HUES48 (cell line): ENCODE data around the gene C9orf50.
"Not testable (repeated sequence)": the region's sequence is repeated elsewhere in the genome, so short reads cannot be mapped to it uniquely, and the experiment has no call there.

Source experiments
- H3K27ac ChIP-seq: one replicate; pipeline ENCODE4 v1.7.0; 2013; ENCODE audit warnings: low read depth, low read length, inconsistent platforms
- H3K27me3 ChIP-seq: 2 replicates; pipeline ENCODE4 v1.6.1; 2013; ENCODE audit warnings: mild to moderate bottlenecking, low read length; ENCODE audit not compliant: control insufficient read depth, insufficient read depth
- H3K36me3 ChIP-seq: 2 replicates; pipeline ENCODE4 v1.6.1; 2013; ENCODE audit warnings: low read length; ENCODE audit not compliant: control insufficient read depth, insufficient read depth
- H3K4me1 ChIP-seq: 2 replicates; pipeline ENCODE4 v1.6.1; 2013; ENCODE audit warnings: mild to moderate bottlenecking, low read length; ENCODE audit not compliant: control insufficient read depth, insufficient read depth
- H3K4me3 ChIP-seq: 2 replicates; pipeline ENCODE4 v1.5.1; 2013; ENCODE audit warnings: mild to moderate bottlenecking, low read depth, low read length
- H3K9ac ChIP-seq: 2 replicates; pipeline ENCODE4 v1.6.1; 2013; ENCODE audit warnings: mild to moderate bottlenecking, low read depth, low read length, moderate library complexity
- H3K9me3 ChIP-seq: 2 replicates; pipeline ENCODE4 v1.6.1; 2013; ENCODE audit warnings: low read length; ENCODE audit not compliant: control insufficient read depth, insufficient read depth

C9orf50 gene

GRCh38 chr9:129639034-129639630 lies 18.2 kb upstream of the C9orf50 start:
- Histone ChIP-seq H3K36me3 (peaks cover 51% of the 10 kb centered on the region), H3K9me3 (no peaks in the 10 kb centered on the region)

GRCh38 chr9:129637673-129638439 lies 17.0 kb upstream of the C9orf50 start:
- H3K27ac ChIP-seq, result no peak overlapping the region
- peaks cover 6% of the 10 kb centered on the region; the same call in 1 of the 2 replicates for H3K4me1 ChIP-seq
- H3K9me3 ChIP-seq, result no peaks in the 10 kb centered on the region
- no peak overlapping the region for H3K9ac ChIP-seq
- no peak overlapping the region for H3K4me3 ChIP-seq
- no peaks in the 10 kb centered on the region for H3K27me3 ChIP-seq
- peaks cover 63% of the 10 kb centered on the region for H3K36me3 ChIP-seq

More at GRCh38 chr9:129639034-129639630, 18.2 kb upstream of the C9orf50 start:
- Histone ChIP-seq H3K27ac (no peak overlapping the region), H3K27me3 (no peaks in the 10 kb centered on the region), H3K4me1 (peaks cover 6% of the 10 kb centered on the region; the same call in 1 of the 2 replicates), H3K4me3 (no peak overlapping the region), H3K9ac (no peak overlapping the region)

GRCh38 chr9:129637102-129637501 lies 16.2 kb upstream of the C9orf50 start:
- Histone ChIP-seq H3K9ac (no peak overlapping the region), H3K36me3 (peaks cover 69% of the 10 kb centered on the region)

GRCh38 chr9:129636343-129636742 lies 15.4 kb upstream of the C9orf50 start:
- H3K9me3 ChIP-seq, H3K4me3 ChIP-seq, H3K4me1 ChIP-seq, H3K27me3 ChIP-seq, H3K9ac ChIP-seq, H3K27ac ChIP-seq: not testable (repeated sequence)
- H3K36me3 ChIP-seq, result peaks cover 70% of the 10 kb centered on the region

More at GRCh38 chr9:129637102-129637501, 16.2 kb upstream of the C9orf50 start:
- Histone ChIP-seq H3K9me3 (no peaks in the 10 kb centered on the region), H3K27ac (no peak overlapping the region), H3K27me3 (no peaks in the 10 kb centered on the region), H3K4me1 (peaks cover 6% of the 10 kb centered on the region; the same call in 1 of the 2 replicates), H3K4me3 (no peak overlapping the region)

- Histone ChIP-seq H3K9me3 (no peaks in the 10 kb centered on the region), H3K36me3 (peaks cover 72% of the 10 kb centered on the region), H3K27me3 (no peaks in the 10 kb centered on the region), H3K9ac (no peak overlapping the region), H3K27ac (no peak overlapping the region), H3K4me3 (no peak overlapping the region), H3K4me1 (no peaks in the 10 kb centered on the region)
Observed at GRCh38 chr9:129635099-129636065, 14.5 kb upstream of the C9orf50 start.

GRCh38 chr9:129633848-129634247 lies 12.9 kb upstream of the C9orf50 start:
- no peaks in the 10 kb centered on the region for H3K9me3 ChIP-seq
- H3K36me3 ChIP-seq, result peaks cover 68% of the 10 kb centered on the region
- no peaks in the 10 kb centered on the region for H3K27me3 ChIP-seq
- no peak overlapping the region for H3K27ac ChIP-seq
- H3K4me1 ChIP-seq, result no peaks in the 10 kb centered on the region
- no peak overlapping the region for H3K4me3 ChIP-seq
- H3K9ac ChIP-seq, result no peak overlapping the region

GRCh38 chr9:129633207-129633606 lies 12.3 kb upstream of the C9orf50 start:
- Histone ChIP-seq H3K27ac (no peak overlapping the region), H3K27me3 (no peaks in the 10 kb centered on the region), H3K36me3 (peaks cover 68% of the 10 kb centered on the region), H3K4me1 (no peaks in the 10 kb centered on the region), H3K9ac (no peak overlapping the region), H3K4me3 (no peak overlapping the region), H3K9me3 (no peaks in the 10 kb centered on the region)

- Histone ChIP-seq H3K9me3 (no peaks in the 10 kb centered on the region), H3K4me1 (peaks cover 4% of the 10 kb centered on the region; the same call in 1 of the 2 replicates), H3K27me3 (no peaks in the 10 kb centered on the region), H3K27ac (no peak overlapping the region), H3K9ac (no peak overlapping the region), H3K4me3 (no peak overlapping the region), H3K36me3 (peaks cover 68% of the 10 kb centered on the region)
Observed at GRCh38 chr9:129632460-129632859, 11.6 kb upstream of the C9orf50 start.

- no peaks in the 10 kb centered on the region for H3K9me3 ChIP-seq
- H3K36me3 ChIP-seq, result peaks cover 60% of the 10 kb centered on the region
- no peak overlapping the region for H3K27ac ChIP-seq
- no peak overlapping the region for H3K4me3 ChIP-seq
- peaks cover 11% of the 10 kb centered on the region; the same call in 1 of the 2 replicates for H3K4me1 ChIP-seq
- H3K27me3 ChIP-seq, result no peaks in the 10 kb centered on the region
- H3K9ac ChIP-seq, result no peak overlapping the region
Observed at GRCh38 chr9:129631674-129632129, 10.8 kb upstream of the C9orf50 start.

GRCh38 chr9:129630967-129631673 lies 10.2 kb upstream of the C9orf50 start:
- Histone ChIP-seq H3K9ac (no peak overlapping the region), H3K36me3 (peaks cover 57% of the 10 kb centered on the region)

More at GRCh38 chr9:129630967-129631673, 10.2 kb upstream of the C9orf50 start:
- H3K9me3 ChIP-seq, result no peaks in the 10 kb centered on the region
- H3K4me3 ChIP-seq, result no peak overlapping the region
- H3K4me1 ChIP-seq, result peaks cover 11% of the 10 kb centered on the region; the same call in 1 of the 2 replicates
- H3K27ac ChIP-seq, result no peak overlapping the region
- H3K27me3 ChIP-seq, result no peaks in the 10 kb centered on the region
